Stimulated activated CD8-positive, alpha-beta memory T cell treated with anti-CD3 and anti-CD28 coated beads, Interleukin-4, amount 100 ng/mL, for 24 hours (primary cell): ENCODE data around the gene CHFR.
"Not testable (repeated sequence)": the region's sequence is repeated elsewhere in the genome, so short reads cannot be mapped to it uniquely, and the experiment has no call there.

Source experiments
- DNase-seq: peaks from one replicate; pipeline ENCODE4 v3.0.0-alpha.2; 2020; ENCODE audit warnings: low read depth

CHFR gene, protein sequence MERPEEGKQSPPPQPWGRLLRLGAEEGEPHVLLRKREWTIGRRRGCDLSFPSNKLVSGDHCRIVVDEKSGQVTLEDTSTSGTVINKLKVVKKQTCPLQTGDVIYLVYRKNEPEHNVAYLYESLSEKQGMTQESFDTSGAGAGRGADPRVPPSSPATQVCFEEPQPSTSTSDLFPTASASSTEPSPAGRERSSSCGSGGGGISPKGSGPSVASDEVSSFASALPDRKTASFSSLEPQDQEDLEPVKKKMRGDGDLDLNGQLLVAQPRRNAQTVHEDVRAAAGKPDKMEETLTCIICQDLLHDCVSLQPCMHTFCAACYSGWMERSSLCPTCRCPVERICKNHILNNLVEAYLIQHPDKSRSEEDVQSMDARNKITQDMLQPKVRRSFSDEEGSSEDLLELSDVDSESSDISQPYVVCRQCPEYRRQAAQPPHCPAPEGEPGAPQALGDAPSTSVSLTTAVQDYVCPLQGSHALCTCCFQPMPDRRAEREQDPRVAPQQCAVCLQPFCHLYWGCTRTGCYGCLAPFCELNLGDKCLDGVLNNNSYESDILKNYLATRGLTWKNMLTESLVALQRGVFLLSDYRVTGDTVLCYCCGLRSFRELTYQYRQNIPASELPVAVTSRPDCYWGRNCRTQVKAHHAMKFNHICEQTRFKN

DNA sequence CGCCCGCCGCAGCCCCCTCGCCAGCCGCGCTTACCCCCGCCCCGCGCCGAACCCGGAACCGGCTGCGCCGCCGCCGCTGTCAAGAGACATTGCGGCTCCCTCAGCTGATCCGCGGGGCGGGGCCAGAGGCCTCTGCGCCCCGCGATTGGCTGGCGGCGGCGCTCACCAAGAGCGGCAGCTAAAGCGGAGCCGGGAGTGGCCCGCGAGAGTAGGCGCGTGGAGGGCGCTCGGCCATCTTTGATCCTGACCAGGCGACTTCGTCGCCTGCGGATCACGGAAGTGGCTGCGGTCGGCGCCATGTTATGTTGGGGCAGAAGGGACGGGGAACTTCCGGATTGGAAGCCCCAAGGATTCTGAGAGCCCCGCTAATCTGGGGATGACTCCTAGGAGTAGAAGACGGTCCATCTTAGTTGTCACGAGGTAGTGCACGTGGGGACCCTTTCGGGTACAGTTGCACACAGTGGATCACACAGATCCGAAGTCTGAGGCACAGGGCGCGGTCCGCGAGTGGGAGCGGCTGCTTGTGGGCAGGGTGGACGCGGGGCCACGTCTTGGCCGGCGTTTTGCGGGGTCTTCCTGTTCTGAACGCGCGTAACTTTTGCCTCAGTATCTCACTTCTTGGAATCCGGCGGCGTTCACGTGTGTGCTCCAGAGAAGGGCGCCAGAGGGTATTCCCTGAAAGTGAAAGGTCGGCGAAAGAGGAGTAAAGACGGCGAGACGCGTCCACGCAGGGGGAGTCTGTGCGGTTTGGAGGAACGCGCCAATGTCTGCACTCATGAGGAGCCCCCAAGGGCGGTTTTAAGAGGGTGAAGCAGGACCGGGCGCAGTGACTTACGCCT, at the start of gene CHFR:
TSS of gene CHFR (minus strand) at position 93 of the 839 bp plus-strand sequence. CDS start 277 bp downstream, outside the sequence.
- DNase-seq = peak; percentile 92

DNA sequence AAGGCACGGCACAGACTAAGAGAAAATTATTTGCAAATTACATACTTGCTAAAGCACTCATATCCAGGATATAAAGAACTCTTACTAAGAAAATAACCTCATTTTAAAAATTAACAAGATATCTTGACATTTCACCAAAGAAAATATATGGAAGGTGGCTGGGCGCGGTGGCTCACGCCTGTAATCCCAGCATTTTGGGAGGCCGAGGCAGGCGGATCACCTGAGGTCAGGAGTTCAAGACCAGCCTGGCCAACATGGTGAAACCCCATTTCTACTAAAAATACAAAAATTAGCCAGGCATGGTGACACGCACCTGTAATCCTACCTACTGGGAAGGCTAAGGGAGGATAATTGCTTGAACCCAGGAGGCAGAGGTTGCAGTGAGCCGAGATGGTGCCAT, 49.5 kb upstream of the CHFR start:
- not testable (repeated sequence) for DNase-seq

DNA sequence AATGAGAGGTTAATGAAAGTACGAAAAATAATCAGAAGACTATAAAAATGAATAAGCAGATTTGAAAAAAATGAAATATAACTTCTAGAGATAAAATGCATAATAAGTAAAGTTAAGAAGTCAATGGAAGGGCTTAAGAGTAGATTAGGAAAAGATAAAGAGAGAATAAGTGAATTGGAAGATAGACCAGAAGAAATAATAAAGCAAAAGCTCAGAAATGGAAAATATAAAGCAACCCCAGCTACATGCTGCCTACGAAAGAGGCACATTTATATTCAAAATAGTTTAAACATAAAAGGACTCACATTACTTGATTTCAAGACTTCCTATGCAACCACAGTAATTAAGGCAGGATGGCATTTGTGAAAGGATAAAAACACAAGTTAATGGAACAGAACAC, 48.8 kb upstream of the CHFR start:
- DNase-seq = no peak

DNA sequence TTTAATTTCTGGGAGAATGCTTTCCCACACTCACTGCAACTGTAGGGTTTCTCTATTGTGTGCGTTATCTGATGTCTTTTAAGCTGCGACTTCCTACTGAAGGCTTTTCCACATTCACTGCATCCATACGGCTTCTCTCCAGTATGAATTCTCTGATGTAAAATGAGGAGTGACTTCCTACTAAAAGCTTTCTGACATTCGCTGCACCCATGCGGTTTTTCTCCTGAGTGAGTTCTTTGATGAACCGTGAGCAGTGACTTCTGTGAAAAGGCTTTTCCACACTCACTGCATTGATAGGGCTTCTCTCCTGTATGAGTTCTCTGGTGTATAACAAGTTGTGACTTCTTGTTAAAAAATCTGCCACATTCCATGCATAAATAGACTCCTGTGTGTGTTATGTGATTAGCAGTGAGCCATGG, 39.0 kb upstream of the CHFR start:
- DNase-seq = no peak

DNA sequence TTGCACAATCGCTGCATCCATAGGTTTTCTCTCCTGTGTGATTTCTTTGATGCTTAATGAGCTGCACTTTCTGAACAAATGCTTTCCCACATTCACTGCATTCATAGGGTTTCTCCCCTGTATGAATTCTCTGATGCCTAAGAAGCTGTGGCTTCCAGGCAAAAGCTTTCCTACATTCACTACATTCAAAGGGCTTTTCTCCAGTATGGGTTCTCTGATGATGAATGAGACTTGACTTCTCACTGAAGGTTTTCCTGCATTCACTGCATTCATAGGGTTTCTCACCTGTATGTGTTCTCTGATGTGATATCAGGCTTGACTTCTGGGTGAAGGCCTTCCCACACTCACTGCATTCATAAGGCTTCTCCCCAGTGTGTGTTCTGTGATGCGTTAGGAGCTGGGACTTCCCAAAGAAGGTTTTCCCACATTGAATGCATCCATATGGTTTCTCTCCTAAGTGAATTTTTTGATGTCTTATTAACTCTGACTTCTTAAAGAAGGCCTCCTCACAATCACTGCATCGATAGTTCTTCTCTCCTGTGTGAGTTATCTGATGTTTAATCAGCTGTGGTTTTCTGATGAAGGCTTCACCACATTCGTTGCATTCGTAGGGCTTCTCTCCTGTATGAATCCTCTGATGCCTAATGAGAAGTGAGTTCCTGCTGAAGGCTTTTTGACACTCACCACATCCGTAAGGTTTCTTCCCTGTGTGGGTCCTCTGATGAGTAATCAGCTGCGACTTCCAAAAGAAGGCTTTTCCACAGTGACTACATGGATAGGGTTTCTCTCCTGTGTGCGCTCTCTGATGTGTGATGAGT, 38.4 kb upstream of the CHFR start:
- no peak for DNase-seq

DNA sequence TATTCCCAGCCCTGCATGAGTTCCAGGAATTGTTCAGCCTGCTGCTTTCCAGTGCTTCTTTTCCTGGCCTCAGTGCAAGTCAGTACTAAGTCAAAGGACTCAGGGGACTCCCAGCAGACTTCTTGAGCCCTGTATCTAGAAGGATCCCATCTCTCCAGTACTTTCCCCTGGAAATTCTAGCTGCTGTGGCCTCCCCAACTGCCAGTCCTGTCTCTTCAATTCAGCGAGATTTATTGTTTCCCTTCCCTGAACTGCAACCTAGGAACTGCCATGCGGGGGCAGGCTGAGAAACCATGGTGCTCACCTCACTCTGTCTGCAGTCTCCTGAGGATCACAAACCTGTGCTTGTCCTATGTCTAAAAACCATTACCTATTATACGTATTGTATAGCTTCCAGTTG, 37.0 kb upstream of the CHFR start:
- DNase-seq = no peak

DNA sequence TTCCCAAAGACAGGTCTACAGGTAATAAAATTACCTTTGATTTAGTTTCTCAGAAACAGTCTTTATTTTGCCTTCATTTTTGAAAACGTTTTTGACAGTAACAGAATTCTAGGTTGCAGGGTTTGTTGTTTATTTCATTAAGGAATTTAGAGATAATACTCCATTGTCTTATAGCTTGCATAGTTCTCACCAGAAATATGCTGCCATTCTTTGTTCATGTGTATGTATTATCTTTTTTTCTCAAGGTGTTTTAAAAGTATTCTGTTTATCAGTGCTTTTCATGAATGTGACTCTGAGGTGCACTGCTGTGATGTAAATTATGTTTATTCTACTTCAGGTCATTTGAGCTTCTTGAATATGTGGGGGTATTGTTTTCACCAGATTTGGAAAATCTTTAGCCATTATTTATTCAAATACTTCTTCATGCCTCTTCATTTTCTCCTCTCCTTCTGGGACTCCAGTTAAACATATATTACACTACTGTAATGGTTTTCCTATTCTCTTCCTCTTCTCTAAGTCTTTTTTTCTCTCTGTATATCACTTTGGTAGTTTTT, 36.0 kb upstream of the CHFR start:
- DNase-seq = no peak

DNA sequence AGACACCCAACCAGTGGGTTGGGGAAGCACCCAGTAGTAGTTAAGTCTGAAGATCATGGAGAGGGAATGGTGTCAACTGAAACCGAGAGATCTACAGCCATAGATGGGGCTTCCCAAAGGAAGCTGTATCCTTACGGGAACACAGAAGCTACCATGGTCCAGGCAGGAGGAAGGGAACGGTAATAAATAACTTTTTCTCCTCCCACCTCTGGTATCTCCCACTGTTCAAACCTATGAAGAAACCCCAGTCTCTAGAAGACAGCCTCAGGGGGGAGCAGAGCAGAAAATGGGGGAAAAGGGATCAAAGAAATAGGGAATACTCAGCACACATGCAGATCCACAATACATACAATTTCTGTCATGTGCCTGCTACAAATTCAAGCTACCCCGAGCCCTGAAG, 35.3 kb upstream of the CHFR start:
- DNase-seq = no peak

DNA sequence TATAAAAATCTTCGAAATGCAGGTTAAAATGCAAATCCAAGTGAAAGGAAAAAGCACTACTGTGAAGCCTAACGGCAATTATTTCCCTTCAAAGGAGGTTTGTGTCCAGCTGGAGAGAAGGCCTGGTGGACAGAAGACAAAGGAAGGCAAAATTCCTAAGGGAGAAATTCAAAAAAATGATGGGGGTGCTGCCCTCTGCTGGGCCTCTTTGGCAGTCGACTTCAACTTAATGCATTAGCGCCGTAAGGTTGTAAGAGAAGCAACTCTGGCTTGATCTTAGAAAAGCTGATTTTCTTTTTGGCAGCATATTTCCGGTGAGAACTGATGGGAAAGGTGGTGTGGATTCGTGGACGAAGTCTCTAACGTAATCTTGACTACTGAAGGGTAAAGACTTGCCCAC, 34.3 kb upstream of the CHFR start:
- DNase-seq = no peak

DNA sequence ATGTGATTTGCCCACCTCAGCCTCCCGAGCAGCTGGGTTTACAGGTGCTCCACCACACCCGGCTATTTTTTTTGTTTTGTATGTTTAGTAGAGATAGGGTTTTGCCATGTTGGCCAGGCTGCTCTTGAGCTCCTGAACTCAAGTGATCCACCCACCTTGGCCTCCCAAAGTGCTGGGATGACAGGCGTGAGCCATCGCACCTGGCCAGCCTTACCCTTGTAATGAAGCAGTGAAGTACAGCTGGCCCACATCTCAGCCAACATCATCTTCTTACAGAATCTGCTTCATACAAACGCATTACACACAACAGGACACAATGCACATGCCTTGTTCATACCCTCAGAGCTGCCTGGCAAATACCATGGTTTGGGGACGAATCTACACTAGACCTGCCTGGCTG, 31.3 kb upstream of the CHFR start:
- DNase-seq = no peak

DNA sequence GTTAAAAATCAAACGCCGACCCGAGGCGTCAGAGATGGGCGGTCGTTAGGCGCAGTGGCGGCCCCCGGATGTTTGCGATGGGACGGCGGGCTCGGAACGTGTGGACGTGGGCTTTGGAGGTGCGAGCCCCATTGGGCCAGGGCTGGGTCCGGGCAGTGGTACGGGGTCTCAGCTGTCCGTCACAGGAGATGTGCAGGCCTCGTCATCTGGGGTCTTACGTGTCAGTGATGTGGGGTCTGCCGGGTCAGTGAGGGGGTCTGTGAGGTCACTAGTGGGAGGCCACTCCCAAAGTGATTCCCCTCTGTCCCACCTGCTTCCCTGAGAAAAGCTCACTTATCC, 21.6 kb upstream of the CHFR start:
- DNase-seq = no peak

DNA sequence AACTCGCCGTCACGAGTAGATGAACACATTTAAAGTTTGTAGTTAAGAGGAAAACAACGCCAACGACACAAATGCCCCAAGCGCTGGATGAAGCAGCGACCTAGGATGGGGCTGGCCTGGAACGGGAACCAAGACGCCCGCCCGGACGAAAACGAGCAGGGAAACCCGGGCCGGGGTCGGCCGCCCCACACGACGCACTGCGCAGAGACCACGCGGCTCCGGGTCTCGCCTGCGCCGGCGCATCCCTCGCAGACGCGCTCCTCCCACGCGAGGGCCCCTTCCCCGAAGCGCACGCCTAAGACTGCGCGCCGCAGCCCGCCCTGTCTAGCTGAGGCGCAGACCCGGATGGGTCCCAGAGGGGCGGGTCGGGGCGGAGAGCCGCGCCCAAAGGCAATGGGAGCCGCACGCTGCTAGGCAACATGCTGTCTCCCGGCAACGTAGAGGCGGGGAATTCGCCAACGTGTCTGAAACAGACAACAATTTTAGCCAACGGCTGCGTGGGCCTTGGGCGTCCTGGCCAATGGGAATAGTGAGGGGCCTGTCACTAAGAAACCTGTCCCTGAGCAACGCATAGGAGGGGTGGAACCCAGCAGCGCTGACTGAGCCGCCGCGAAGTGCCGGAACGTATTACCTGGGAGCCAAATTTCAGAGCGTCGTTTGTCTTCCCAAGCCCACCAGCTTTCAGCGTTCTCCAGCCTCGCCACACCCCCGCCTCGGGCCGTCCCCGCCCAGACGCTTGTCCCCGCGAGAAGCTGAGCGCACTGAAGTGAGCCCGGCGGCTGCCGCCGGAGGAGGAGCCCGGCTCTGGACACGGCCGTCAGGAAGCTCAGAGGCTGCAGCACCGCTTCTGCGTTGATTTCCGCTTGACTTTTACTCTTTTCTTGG, 21.0 kb upstream of the CHFR start:
- peak; percentile 95 for DNase-seq

DNA sequence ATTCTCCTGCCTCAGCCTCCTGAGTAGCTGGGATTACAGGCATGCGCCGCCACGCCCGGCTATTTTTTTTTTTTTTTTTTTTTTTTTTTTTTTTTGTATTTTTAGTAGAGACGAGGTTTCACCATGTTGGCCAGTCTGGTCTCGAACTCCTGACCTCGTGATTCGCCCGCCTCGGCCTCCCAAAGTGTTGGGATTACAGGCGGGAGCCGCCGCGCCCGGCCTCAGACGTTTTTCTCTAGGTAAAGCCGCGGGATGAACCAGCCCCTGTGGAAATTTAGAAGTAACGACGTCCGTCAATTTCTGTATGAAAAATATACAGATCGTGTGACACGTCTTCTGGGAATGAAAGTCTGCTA, 20.4 kb upstream of the CHFR start:
- not testable (repeated sequence) for DNase-seq

DNA sequence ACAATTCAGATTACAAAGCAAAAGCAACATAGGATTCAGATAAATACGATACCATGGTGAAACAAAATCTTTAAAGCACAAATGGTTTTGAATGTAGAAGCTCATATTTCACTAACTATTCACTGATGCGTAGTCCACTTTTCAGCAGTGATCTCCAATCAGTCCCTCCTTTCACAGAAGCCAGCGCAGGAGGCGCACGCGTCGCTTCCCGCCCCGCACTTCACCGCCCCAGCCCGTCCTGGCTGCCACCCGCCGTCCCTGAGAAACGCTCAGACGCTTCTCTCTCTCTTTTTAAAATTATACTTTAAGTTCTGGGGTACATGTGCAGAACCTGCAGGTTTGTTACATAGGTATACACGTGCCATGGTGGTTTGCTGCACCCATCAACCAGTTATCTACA, 19.8 kb upstream of the CHFR start:
- DNase-seq = no peak

DNA sequence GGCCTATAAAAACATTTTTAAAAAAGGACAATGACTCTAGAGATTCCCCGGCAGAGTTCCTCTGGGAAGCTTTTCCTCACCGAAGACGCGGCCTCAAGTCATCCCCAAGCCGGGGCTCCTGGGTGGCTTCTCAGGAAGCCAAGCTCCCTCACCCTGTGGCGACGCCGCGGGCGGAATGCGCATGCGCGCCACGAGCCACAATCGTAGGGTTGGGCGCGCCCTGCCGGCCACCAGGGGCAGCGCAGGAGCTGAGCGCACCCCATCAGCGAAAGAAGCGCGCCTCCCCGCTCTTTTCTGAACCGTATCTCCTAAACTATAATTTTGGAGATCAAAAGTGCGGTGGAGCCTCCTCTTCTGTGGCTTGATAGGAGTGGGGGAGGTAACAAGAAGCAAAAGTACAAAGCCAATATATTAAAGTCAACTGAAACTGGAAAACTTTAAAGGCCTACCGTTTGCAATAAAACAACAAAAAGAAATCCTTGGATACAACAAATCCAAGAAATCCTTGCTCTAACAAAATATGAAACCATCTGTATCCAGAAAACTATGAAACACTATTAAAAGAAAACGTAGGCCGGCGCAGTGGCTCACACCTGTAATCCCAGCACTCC, 17.4 kb upstream of the CHFR start:
- peak; percentile 86 for DNase-seq

DNA sequence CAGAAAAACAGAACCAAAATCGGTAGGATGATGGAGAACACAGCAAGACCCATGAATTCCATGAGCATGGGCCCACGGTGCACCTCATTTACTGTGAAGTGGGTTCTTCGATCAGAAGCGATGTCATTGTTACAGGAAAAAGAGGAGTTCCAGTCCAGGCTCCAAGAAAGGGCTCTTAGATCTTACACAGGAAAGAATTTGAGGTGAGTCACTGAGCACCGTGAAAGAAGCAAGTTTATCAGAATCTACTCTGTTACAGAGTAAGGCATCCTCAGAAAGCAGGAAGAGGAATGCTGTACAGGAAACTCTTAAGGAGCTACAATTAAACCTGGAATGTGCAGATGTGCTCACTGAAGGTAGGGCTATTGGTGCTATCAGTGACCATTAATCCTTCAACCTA, 11.6 kb upstream of the CHFR start:
- no peak for DNase-seq

DNA sequence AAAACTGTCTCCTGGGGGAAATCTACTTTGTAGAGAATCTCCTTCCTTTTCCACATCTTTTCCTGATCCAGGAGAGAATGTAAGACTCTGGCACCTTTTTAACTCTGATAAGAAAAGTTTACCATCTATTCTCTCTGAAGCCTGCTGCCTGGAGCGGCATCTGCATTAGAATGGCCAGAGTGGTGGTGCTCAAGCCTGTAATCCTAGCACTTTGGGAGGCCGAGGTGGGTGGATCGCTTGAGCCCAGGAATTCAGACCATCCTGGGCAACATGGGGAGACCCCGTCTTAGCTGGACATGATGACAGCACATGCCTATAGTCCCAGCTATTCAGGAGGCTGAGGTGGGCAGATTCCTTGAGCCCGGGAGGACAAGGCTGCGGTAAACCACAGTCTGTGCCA, 1.4 kb upstream of the CHFR start:
- no peak for DNase-seq

DNA sequence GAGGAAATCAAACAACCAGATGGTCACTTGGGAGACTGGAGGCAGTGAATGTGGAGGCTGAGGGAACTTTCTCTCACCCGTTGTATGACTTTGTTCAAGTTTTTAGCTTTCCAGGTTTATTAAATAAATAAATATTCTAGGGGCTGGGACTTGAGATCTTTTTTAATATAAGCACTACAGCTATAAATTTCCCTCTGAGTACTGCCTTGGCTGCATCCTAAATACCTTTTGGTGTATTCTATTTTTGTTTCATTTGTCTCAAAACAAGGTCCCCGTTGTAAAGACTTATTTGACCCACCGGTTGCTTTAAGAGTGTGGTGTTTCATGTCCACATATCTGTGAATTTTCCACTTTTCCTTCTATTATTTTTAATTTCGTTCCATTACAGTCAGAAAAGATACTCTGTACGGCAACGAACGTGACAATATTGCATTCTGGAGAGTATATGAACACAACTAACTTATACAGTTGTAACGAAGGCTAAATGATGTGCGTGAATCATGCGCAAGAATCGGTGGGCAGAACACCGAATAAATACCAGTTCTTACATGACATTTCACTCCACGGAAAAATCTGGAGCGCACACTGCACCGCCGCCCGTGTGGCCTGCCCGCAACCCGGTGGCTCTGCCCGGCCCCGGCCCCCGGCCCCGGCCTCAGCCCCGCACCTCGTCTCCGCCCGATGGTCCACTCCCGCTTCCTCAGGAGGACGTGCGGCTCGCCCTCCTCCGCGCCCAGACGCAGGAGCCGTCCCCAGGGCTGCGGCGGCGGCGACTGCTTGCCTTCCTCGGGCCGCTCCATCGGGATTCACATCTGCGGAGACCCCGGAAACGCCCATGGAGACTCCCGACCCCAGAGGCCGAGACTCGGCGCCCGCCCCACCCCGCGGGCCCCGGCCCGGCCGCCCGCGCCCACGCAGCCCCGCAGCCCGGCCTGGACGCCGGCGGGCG, 602 bp downstream of the CHFR start:
- no peak for DNase-seq

DNA sequence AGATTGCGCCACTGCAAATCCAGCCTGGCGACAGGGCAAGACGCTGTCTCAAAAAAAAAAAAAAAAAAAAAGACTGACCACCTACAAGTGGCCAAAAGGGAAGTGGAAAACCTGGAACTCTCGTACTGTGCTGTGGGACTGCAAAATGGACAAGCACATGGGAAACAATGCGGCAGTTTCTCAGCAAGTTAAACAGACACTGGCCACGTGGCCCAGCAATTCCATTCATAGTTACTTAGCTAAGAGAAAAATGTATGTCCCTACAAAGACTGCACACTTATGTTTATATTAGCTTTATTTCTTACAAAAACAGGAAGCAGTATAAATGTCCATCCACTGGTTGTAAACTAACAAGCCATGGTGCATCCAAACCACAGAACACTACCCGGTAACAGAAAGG, 5.6 kb downstream of the CHFR start:
- no peak for DNase-seq
